HEK293T (cell line): ENCODE data around the gene HHIPL1.

Source experiments
- FOXM1 ChIP-seq: fragments of 450-650 bp; IDR thresholded peaks from 2 replicates; pipeline ENCODE4 v1.6.1; 2017; ENCODE audit warnings: mild to moderate bottlenecking, borderline replicate concordance
- LEF1 ChIP-seq: fragments of 450-650 bp; IDR thresholded peaks from 2 replicates; pipeline ENCODE4 v1.6.1; 2017; ENCODE audit warnings: mild to moderate bottlenecking, borderline replicate concordance

- no peak for TF ChIP-seq LEF1
- TF ChIP-seq FOXM1: no peak
These were observed 22.1 kb downstream of the HHIPL1 start for GRCh38 chr14:99667045-99667444.
